HG02973 (cell line): ENCODE results near the gene KRT37.

ENCODE experiments used
- ATAC-seq: cut with Tn5 transposase; IDR thresholded peaks from one replicate; pipeline ENCODE4 v1.9.1; 2021; ENCODE audit warnings: moderate library complexity; ENCODE audit not compliant: unreplicated experiment

The KRT37 gene

DNA sequence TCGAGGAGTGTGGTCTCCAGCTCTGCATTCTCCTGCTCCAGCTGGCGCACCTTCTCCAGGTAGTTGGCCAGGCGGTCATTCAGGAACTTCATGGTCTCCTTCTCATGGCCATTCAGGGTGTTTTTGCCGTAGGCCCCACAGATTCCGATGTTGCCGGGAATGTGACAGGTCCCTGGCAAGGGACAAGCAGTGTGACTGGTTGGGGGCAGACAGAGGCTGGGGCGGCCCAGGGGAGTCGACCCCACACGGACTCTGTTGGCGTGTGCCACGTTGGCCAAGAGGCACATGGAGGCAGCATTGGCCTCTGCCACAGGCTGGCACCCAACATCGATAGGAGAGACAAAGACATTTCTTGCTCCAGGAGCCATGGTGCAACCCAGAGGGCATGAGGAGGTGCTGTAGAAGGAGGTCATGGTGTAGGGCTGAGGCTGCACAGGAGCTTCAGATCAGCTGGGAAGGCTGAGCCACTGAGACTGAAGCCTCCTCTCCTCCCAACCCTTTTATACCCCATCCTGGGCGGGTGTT, at the start of gene KRT37:
KRT37 (minus strand) TSS at position 475 of the 525 bp plus-strand sequence; CDS start at position 413, 62 bp downstream.
- ATAC-seq: no peak

DNA sequence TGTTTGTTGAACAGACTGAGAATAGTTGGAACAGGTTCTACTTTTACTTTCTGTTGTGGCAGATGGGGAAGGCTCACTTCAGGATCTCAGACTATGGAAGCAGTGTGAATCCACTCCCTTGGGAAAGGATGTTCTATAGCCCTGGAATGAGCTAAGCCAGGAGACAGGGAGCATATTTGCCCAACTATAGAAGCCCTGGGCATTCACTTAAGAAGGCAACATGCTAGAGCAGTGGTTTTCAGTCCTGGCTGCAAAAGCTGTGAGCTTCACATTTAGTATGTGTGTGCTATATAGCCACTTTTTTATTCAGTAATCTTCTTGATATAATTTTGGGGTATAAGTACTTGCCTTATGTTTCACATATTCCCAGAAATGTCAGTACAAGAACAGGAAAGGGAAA, 44.0 kb upstream of the KRT37 start:
- no peak for ATAC-seq

DNA sequence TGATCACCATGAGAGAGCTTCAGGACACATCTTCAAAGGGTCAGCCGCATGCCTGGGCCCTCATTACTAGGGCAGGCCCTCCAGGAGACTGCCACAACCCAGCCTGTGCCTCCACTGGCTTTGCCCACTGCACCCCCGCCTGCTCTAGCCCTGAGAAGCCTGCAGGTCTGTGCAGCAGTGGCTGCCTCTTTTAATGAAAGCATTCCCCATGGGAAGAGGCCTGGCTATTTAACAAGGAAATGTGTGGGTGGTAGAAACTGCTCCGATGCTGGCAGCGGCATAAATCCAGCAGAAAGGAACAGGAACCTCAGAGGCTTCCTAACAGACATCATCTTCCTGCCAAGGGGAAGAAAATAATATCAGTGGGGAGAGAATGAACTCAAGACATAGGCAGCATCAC, 43.2 kb upstream of the KRT37 start:
- no peak for ATAC-seq

DNA sequence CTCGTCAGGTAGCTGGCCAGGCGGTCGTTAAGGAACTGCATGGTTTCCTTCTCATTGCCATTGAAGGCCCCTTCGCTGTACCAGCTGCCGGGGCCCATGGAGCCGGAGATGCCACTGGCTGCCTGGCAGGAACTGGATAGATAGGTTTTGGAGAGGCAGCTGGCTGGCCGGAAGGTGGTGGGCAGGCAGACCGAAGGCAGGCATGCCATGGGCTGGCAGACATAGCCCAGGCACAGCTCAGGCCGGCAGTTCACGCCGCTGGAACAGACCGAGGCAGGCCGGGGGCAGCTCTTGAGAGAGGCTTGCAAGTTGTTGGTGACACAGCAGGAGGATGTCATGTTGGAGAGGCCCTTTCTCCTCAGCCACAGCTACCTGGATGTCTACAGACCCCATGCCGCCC, 42.6 kb upstream of the KRT37 start, which contains the start of gene KRT32:
KRT32 (minus strand) TSS at position 399 of the 400 bp plus-strand sequence; CDS start at position 338, 61 bp downstream.
- ATAC-seq: no peak

DNA sequence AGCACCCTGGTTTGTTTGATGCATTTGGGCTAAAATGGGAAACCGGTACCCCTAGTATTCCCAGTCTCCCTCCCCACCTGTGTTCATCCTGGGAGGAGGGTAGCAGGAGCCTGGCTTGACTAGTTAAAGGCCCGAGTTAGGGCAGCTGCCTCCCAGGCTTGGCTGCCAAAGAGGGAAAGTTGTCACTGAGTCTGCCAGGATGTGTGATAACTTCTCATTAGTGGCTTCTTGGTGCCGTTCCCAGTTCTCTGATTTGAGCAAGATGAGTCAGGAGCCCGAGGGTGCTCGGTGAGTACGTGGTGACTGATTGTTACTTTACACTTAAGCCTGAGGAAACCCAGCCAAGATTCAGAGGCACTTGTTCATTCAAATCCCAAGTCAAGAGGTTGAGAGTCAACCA, 40.3 kb upstream of the KRT37 start:
- no peak for ATAC-seq

DNA sequence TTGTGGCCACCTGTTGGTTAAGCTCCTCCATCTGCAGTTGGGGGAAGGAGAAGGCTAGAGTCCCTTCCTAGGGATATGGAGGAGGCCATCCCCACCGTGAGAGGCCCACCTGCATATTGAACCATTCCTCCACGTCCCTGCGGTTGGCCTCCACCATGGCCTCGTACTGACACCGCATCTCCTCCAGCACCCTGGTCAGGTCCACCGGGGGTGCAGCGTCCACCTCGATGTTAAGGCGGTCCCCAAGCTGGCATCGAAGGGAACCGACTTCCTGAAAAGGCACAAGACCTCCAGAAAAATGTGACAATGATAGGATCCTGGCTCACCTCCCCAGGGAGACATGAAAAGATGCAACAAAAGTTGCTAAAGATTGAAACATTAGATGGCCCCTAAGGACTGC, 39.8 kb upstream of the KRT37 start:
- no peak for ATAC-seq

DNA sequence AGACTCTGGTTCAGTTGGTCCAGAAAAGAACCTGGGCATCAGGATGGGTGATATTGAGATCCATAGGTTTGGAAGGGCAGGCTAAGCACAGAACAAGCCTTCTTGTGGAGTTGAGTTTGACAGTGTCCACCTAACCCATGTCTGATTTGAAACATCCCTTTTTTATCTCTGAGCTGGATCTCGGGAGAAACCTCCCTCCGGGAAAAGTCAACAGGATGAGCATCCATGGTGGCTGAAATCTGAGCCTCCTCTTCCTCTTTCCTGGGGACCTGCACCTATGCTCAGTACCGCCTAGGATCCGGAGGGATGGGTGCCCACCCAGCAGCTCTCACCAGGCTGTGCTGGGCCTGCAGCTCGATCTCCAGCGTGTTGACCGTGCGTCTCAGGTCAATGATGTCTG, 39.4 kb upstream of the KRT37 start:
- no peak for ATAC-seq

DNA sequence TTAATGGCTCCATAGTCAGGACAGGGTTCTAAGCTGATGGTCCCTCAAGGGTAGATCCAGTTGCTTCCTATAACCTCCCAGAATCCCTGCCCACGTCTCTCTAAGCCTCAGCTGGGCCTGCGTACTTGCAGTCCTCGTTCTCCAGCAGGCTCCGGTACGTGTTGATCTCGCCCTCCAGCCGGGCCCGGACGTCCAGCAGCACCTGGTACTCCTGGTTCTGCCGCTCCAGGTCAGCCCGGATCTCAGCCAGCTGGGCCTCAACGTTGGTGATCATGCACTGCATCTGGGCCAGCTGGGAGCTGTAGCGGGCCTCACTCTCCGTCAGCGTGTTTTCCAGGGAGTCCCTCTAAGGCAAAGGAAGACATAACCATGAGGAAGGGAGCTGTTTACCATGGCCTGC, 38.3 kb upstream of the KRT37 start:
- ATAC-seq: no peak

DNA sequence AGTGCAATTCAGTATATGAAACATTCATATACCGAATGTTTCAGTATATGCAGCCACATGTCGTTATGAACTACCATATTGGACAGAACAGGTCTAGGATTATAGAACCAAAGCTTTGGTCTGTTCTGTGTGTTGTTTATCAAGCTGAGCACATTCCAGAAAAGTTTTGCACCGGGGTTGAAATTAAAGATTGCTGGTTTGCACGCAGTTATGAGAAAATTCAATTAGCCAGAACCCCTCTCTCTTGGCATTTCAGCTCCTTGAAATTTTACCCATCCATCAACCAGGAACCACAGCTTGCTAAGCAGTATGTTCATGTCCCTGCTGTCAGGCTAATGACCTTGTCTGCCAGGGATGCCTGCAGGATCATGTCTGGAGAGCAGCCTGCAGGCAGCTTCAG, 33.3 kb upstream of the KRT37 start:
- ATAC-seq: no peak

DNA sequence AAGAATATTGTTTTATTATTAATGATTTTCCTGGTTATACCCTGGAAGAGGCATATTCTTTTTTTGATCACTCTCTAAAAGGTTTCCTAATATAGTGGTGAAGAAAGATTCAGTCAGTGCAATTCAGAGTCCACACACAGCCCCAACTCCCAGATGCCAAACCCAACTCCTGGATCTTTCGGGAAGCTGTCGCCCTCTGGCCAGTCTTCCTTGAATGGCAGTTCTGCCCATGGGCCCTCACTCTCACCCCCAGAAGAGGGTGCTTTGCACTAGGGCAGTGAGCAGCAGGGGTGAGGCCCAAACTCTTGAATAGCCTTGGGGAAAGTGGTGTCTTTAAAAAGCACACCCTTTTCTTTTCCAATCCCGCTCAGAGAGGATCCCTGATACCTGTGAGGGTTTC, 31.8 kb upstream of the KRT37 start:
- no peak for ATAC-seq

DNA sequence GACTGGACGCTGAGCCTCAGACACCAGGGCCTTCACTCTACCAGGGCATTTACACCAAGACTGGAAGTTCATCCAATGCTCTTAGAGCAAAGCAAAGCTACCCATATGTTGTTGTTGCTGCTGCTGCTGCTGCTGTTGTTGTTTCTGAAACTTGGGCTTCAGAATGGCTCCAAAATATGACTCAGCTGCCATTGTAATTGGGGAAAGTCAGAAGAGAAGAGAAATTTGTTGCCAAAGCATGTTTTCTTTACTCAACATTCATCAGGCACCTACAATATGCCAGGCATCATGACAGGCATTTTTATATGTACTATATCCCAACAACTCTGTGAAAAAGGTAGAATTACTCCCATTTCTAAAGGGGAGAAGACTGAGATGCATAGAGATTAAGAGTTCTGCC, 30.9 kb upstream of the KRT37 start:
- no peak for ATAC-seq

DNA sequence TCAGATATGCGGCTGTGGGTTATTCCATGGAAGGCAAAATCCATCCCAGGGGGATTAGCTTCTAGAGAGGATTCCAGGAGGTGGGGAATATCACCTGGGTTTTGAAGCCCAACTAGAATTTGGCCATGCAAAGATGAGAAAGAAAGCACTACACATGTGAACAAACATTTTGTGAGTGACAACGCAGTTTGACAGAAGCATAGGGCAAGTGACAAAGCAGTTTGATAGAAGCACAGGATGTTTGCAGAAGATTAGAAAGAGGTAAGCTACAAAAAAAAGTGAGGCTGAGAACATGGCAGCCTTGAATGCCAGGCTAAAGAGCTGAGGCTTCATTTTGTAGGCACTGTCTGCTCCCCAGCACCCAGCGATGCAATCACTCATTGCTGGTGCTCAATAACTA, 28.7 kb upstream of the KRT37 start:
- no peak for ATAC-seq

DNA sequence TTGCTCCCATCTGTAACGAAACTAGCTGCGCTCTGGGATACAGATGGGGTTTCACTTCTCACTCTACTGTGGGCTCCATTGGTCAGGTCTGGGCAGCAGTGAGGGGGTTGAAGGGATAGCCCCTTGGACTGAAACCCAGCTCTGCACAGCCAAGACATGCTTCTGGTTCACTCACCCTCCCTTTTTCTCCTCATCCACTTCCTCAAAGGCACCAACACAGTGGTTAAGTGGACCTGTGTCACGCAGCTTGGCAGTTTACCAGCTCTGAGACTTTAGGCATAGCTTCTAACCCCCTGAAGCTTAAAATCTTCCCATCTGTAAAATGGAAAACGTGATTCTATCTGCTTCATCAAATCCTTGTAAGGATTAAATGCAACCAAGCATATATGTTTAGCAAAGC, 27.9 kb upstream of the KRT37 start:
- no peak for ATAC-seq

DNA sequence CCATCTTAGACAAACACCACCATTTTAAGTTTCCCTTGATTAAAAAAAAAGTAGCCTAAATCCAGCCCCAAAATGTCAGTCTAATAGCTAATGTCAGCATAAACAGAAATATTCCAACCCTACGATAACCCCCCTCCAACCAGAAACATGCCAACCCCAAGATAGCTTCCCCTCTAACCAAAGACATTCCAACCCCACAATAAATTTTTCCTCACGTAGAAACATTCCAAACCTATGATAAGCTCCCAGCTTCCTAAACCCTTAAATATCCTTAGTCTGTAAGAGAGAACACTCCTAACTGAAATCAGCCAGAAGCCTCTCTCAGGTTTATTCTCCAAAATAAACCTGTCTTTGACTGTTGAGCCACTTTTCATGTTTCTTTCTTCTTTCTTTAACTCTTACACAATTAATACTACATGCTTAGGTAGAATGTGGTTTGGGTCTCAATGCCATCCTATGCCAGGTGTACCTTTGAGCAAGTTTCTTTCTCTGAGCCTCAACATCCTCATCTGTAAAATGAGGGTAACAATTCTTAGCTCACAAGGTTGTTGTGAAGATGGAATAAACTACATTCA, 26.9 kb upstream of the KRT37 start:
- ATAC-seq: no peak

DNA sequence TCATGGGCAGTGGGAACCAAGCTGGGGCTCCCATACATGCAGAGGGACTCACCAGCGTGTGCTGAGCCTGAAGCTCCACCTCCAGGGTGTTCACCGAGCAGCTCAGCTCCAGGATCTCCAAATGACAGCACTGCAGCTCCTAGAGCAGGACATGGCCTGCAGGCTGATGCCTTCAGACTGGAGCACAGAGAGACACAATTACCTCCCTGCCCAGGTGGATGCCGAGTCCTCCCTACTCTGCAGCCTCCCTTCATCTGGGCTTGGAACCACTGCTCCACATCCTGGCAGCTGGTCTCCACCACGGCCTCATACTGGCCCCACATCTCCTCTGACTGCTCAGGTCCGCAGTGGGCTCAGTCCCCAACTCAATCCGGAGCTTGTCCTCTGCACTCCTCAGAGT, 24.6 kb upstream of the KRT37 start:
- no peak for ATAC-seq

DNA sequence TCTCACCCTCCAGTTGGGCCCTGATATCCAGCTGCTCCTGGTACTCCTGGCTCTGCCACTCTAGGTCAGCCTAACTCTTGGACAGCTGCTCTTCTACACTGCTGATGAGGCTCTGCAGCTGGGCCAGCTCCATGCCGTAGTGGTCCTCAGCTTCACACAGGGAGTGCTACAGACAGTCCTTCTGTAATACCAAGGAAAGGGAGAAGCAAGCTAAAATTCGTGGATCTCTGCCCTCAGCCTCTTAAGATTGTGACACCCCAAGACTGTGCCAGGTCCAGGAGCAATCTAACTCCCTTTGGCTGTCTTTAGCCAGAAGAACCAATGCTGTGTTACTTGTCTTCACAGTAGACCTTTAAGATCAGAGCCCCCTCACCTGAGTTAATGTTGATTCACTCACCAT, 24.1 kb upstream of the KRT37 start:
- no peak for ATAC-seq

DNA sequence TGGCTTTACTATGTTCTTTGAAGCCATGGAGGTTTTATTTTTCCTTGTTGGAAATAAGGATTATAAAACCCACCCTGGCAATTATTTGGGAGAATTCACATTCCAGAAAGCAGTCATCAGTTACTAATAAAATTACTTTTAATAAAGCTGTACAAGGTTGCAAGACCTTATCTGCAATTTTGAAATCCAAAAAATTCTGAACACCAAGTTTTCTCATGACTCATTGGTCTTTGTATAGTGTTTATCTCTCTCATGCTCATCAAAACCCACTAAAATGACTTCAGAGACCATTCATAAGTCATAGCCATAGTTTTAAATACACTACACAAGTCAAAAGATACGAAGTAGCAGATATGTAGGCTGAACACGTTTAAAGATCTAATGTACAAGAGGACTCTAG, 22.4 kb upstream of the KRT37 start:
- ATAC-seq: no peak

DNA sequence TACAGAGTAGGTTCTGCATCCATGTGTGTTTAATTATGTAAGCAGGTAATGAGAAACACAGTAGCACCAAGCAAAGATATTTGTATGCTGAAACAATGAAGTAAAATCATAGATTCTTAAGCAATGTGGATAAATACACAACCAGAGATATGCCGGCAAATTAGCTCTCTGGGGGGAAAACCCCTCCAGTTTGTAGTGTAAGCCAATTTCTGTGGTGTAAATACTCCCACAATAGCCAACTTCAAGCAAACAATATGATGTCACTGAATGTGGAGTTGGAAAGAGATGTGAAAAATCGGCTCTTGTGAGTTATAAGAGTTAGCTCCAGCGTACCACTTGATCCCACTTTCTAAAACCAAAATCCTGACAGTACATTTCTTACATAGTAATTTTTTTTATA, 20.3 kb upstream of the KRT37 start:
- no peak for ATAC-seq

DNA sequence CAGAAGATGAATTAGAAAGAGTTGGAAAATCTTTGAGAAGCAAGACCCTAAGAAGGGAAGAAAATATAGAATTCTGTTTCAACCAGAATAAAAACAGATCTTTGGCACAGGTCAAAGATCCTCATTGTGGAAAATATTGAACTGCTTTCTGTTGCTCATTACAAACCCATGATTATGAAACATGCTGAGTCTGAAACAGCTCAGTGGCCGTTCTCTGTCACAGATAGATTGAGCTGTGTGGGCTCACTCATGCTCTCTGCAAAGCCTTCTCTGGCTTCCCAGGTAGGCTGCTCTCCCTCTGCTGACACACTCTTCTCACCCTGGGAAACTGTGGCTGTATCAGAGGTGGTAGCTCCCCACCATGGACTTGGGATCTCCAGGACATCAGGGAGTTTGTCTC, 19.8 kb upstream of the KRT37 start:
- no peak for ATAC-seq

DNA sequence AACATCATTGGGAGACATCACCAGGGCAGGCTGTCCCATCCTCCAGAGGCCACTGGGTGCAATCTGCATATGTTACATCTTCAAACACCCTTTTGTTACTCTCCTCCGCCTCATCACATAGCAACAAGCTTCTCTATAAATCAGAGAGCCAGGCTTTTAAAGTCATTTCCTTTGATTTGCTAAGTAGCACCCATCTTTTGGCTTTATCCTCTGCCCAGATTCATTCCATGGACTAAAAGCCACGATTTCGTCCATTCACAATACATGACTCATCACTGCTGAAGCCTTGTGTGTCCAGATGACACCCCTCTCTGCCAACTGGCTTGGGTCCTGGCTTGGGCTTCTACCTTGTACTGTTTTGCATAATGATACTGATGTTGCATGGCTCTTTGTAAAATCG, 18.4 kb upstream of the KRT37 start:
- ATAC-seq: no peak

DNA sequence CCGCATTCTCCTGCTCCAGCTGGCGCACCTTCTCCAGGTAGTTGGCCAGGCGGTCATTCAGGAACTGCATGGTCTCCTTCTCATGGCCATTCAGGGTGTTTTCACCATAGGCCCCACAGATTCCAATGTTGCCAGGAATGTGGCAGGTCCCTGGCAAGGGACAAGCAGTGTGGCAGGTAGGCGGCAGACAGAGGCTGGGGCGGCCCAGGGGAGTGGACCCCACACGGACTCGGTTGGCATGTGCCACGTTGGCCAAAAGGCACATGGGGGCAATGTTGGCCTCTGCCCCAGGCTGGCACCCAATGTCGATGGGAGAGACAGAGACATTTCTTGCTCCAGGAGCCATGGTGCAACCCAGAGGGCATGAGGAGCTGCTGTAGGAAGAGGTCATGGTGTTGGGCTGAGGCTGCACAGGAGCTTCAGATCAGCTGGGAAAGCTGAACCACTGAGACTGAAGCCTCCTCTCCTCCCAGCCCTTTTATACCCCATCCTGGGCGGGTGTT, 16.2 kb upstream of the KRT37 start, which contains the start of gene KRT38:
KRT38 (minus strand) TSS at position 453 of the 503 bp plus-strand sequence; CDS start at position 391, 62 bp downstream.
- no peak for ATAC-seq

DNA sequence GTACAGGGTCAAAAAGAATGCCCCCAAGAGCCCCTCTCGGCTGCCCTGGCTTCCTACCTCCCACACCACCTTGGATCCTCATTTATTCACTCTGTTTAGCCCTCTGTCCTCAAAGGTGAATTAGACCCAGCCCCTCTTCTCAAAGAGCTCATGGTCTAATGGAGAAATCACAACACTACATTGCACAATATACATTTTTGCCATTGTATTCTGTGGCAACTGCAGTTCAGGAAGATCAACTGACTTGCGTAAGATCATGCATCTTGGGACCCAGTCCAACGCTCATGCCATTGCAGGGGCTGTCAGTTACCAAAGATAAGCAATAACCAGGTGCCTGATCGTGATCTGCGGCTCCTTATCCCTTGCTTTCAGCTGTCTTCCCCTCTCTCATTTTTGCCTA, 15.0 kb upstream of the KRT37 start:
- ATAC-seq: no peak

DNA sequence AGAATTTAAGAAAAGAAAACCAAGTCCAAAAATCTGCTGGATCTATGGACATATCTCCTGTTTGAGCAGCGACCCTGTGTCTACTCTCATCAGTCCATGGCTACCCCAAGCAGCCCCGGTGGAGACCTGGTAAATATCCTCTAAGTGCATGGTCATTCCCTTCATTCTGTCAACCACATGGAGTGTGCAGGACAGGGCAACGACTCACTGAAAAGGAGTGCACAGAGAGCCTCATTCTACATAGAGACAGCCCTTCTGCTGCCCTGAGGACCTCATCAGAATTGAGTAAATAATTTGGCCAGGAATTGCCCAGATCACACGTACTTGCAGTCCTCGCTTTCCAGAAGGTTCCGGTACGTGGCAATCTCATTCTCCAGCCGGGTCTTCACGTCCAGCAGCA, 13.4 kb upstream of the KRT37 start:
- ATAC-seq: no peak
